Kidney (tissue), 14 donors: ENCODE measurements around the gene SLC35B1. TPM values are rescaled to one million over a fixed set of nuclear protein-coding genes. Genes with fewer than 3 reads are reported as not detected.

Experiments used
- DNase-seq, 5 donors: peaks; one replicate each; pipeline ENCODE4 v3.0.0-alpha.2; 2013 to 2020
- FAIRE-seq: peaks from 2 replicates; lab custom pipeline; 2012; peaks lifted over from hg19 to GRCh38; lab: Jason Lieb, UNC
- H3K27ac ChIP-seq, 2 donors: one replicate each; pipeline ENCODE4 v1.7.0; 2013; ENCODE audit warnings: low read depth in 2 of 2, low read length in 2 of 2, inconsistent platforms in 1 of 2
- H3K27me3 ChIP-seq: one replicate; pipeline ENCODE4 v1.7.1; 2013; ENCODE audit warnings: low read length, inconsistent platforms; ENCODE audit not compliant: control insufficient read depth, insufficient read depth
- H3K36me3 ChIP-seq, 3 donors: one replicate each; pipeline versions ENCODE4 v1.7.0 to v1.7.1; 2013; ENCODE audit warnings: low read length in 3 of 3, control low read depth in 1 of 3, inconsistent platforms in 1 of 3; ENCODE audit not compliant: insufficient read depth in 3 of 3, control insufficient read depth in 2 of 3
- H3K4me1 ChIP-seq, 3 donors: one replicate each; pipeline versions ENCODE4 v1.7.0 to v1.7.1; 2013; ENCODE audit warnings: low read length in 3 of 3, inconsistent platforms in 1 of 3, low read depth in 1 of 3; ENCODE audit not compliant: control insufficient read depth in 2 of 3, insufficient read depth in 2 of 3
- H3K4me3 ChIP-seq, 3 donors: one replicate each; pipeline versions ENCODE4 v1.7.0 to v1.8.1; 2013; ENCODE audit warnings: low read length in 3 of 3, control low read depth in 1 of 3, inconsistent platforms in 1 of 3
- H3K9ac ChIP-seq, 3 donors: one replicate each; pipeline versions ENCODE4 v1.7.0 to v1.7.1; 2013; ENCODE audit warnings: low read length in 3 of 3, control low read depth in 1 of 3, inconsistent platforms in 1 of 3
- H3K9me3 ChIP-seq, 3 donors: one replicate each; pipeline versions ENCODE4 v1.7.0 to v1.7.1; 2013; ENCODE audit warnings: low read length in 3 of 3, control low read depth in 1 of 3, inconsistent platforms in 1 of 3; ENCODE audit not compliant: control insufficient read depth in 2 of 3, insufficient read depth in 1 of 3
- intact Hi-C: fragments of 100-400 bp; cut with DNase I; formaldehyde crosslinking; loops from one replicate; pipeline ENCODE4 v1.11.1; 2022
- polyA plus RNA-seq: library from polyadenylated mRNA; stranded (reverse); fragments of 350-450 nt; fragmentation: Illumina TruSeq; extraction: RNeasy Lipid Tissue Mini Kit (QIAGEN cat#74804); gene quantifications from one replicate; pipeline ENCODE4 v1.2.3, GENCODE V29; 2014; ENCODE audit warnings: low read depth, low replicate concordance; ENCODE audit not compliant: insufficient read depth
- total RNA-seq: library from RNA; stranded (reverse); fragmentation: NEBNext Ultra II Directional; extraction: Animal tissue kit (Norgen Biotek cat#: 25700); gene quantifications from one replicate; pipeline ENCODE4 v1.2.1, GENCODE V29; 2021
- TF ChIP-seq, protein P1 (sequence below): IDR thresholded peaks from 3 replicates; pipeline ENCODE4 v1.5.1; 2012; ENCODE audit warnings: mild to moderate bottlenecking, moderate library complexity, borderline replicate concordance; ENCODE audit not compliant: insufficient read depth; ENCODE audit errors: extremely low read depth
- donor health status: control.
- donor health status: control.
- donor health status: control.
- donor health status: control.
- donor health status: control.
- donor health status: DM: yes; HTN: yes; CAD: no.
- donor health status: Normal renal cell carcinoma (clear cell type).

Gene SLC35B1
- total and polyA plus RNA-seq, 2 donors from 2014 or later, result 56.6 to 83.7 TPM

DNA sequence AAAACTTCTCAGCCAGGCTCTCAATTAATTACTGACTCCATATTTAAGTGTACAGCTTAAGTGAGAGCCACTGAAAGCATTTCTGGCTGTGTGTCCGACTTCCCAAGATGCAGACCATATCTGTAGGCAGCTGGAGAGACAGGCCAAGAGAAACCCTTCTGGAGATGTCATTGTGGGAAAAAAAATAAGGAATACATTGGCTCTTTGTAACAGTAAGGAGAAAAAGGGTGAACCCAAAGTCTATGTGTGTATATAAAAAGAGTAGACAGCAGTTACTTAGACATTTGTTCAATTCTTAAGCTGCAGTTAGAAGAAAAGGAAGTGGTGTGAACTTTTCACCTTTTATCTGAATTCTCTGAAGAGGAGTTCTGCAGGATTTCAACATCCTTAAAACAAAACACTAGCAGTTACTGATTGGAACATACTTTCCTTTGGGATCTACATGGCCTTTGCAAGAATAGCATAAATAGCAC lies 34.4 kb upstream of the SLC35B1 start:
- Histone ChIP-seq H3K27me3 (no peaks in the 10 kb centered on the region), H3K9me3 (no peaks in the 10 kb centered on the region), H3K9ac (no peak overlapping the region), H3K4me3 (no peak overlapping the region), H3K27ac (no peak overlapping the region), H3K4me1 (peaks cover 0 to 17% (median 16%) of the 10 kb centered on the region in 3 donors), H3K36me3 (no peaks in the 10 kb centered on the region)
- TF ChIP-seq, protein P1, sequence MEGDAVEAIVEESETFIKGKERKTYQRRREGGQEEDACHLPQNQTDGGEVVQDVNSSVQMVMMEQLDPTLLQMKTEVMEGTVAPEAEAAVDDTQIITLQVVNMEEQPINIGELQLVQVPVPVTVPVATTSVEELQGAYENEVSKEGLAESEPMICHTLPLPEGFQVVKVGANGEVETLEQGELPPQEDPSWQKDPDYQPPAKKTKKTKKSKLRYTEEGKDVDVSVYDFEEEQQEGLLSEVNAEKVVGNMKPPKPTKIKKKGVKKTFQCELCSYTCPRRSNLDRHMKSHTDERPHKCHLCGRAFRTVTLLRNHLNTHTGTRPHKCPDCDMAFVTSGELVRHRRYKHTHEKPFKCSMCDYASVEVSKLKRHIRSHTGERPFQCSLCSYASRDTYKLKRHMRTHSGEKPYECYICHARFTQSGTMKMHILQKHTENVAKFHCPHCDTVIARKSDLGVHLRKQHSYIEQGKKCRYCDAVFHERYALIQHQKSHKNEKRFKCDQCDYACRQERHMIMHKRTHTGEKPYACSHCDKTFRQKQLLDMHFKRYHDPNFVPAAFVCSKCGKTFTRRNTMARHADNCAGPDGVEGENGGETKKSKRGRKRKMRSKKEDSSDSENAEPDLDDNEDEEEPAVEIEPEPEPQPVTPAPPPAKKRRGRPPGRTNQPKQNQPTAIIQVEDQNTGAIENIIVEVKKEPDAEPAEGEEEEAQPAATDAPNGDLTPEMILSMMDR, result no peak
- DNase-seq (peak in 1 of 5 donors; percentile 23), FAIRE-seq (no peak)
- intact Hi-C loops, result no loop called here

- Histone ChIP-seq H3K27me3 (no peaks in the 10 kb centered on the region), H3K4me3 (no peak overlapping the region), H3K36me3 (no peaks in the 10 kb centered on the region), H3K9ac (no peak overlapping the region), H3K27ac (no peak overlapping the region), H3K9me3 (no peaks in the 10 kb centered on the region), H3K4me1 (peaks cover 0 to 14% (median 11%) of the 10 kb centered on the region in 3 donors)
- FAIRE-seq (no peak), DNase-seq (no peak)
- intact Hi-C loops, result no loop called here
- TF ChIP-seq, protein P1, result no peak
These were observed 33.9 kb upstream of the SLC35B1 start for GRCh38 chr17:49741692-49742076.

DNA sequence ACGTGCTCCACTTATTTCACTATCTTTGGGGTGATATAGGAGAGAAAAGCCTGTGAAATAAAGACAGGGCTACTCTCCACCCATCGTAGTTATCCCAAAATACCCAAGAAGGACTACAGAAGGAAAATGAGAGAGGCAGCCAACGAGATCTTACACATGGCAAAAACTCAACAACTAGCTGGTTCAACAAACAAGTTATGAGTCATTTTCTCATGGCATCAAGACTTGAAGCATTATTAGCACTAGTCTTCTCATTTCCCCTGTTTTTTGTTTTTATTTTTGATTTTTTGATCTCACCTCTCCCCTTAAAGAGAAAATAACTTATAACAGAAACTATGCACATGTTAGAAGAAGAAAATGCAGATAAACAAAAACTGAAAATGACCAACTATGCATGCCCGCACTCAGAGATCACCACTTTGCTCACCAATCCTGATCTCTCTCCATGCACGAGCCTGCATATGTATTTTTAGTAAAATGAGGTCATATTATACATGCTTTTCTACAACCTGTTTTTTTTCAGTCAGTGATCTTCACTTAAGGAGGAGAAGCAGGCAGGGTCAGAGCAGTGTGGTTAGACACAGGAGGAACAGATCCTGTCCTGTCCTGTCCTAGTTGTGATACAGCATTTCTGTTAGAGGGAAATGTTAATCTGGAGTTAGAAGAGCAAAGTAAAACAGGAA lies 33.4 kb upstream of the SLC35B1 start:
- H3K4me3 ChIP-seq, result no peak overlapping the region
- no peak overlapping the region for H3K9ac ChIP-seq
- peak overlapping the region; percentile 37 to 67 for H3K27ac ChIP-seq
- intact Hi-C loops, result no loop called here
- FAIRE-seq (no peak), DNase-seq (no peak)
- H3K27me3 ChIP-seq, result no peaks in the 10 kb centered on the region
- peaks cover 0 to 14% (median 11%) of the 10 kb centered on the region in 3 donors for H3K4me1 ChIP-seq
- H3K36me3 ChIP-seq, result no peaks in the 10 kb centered on the region
- TF ChIP-seq, protein P1, result no peak
- H3K9me3 ChIP-seq, result no peaks in the 10 kb centered on the region
